ENCODE measurements around the gene SLC25A42. TPM values are rescaled to one million over a fixed set of nuclear protein-coding genes. Genes with fewer than 3 reads are reported as not detected.

SLC25A42 gene
- total and polyA plus RNA-seq, 2 donors (not counting 1 experiment from before 2014, with no cell fraction given): 36.5 to 83.9 TPM

GRCh38 chr19:19059018-19059836 lies 4.6 kb upstream of the SLC25A42 start:
- intact Hi-C loops (cut with micrococcal nuclease): no loop called here
- Mint-ChIP-seq H3K27me3 (no peaks in the 10 kb centered on the region), H3K4me3 (no peak overlapping the region), H3K9me3 (ENCODE audit: insufficient read depth) (no peaks in the 10 kb centered on the region), H3K27ac (no peak overlapping the region), H3K4me1 (peaks cover 10% of the 10 kb centered on the region)
- H4K20me1 ChIP-seq (ENCODE audit: control insufficient read depth, insufficient read depth, low read length, poor library complexity, severe bottlenecking): no peaks in the 10 kb centered on the region
- TF ChIP-seq EZH2 (IDR thresholded peaks at IDR 0.05; ENCODE audit: borderline replicate concordance, insufficient read depth, low read depth, low read length, poor library complexity, severe bottlenecking) (no peak), CTCF (IDR thresholded peaks at IDR 0.05) (no peak)
- H3K27ac ChIP-seq (ENCODE audit: low read length in 2 of 2): no peak overlapping the region
- H3K79me2 ChIP-seq (ENCODE audit: control insufficient read depth, insufficient read depth, low read length): peaks cover 8% of the 10 kb centered on the region
- H3K9ac ChIP-seq (ENCODE audit: low read length): no peak overlapping the region
- DNase-seq (no peak), ATAC-seq (ENCODE audit: low read depth) (no peak)
- peaks cover 0 to 3% (median 0%) of the 10 kb centered on the region in 3 donors for H3K9me3 ChIP-seq (ENCODE audit: control extremely low read depth in 1 of 3, control insufficient read depth in 2 of 3, insufficient read depth in 1 of 3, low read length in 2 of 3)
- H3K4me2 ChIP-seq (replicated peaks; ENCODE audit: low read depth, low read length, poor library complexity, severe bottlenecking): no peak overlapping the region
- 87% methylated on average over 16 of the region's 17 CpGs for WGBS (ENCODE audit: insufficient coverage)
- peaks cover 4 to 7% of the 10 kb centered on the region in 2 donors for H3K4me1 ChIP-seq (ENCODE audit: control insufficient read depth in 2 of 2, insufficient read depth in 2 of 2, low read length in 2 of 2)
- no peaks in the 10 kb centered on the region for H3K27me3 ChIP-seq (replicated peaks in 1 of 4; ENCODE audit: control extremely low read depth in 1 of 4, control insufficient read depth in 3 of 4, insufficient read depth in 4 of 4, low read length in 3 of 4)
- no peak overlapping the region for H2AFZ ChIP-seq (ENCODE audit: insufficient read depth, low read depth, low read length, poor library complexity, severe bottlenecking)
- ChIA-PET POLR2A (no interaction called here), CTCF (interaction anchor here (0.6 to 1.8 kb wide), 2 partner anchors 9 to 56 kb away, joined by 6 to 7 read pairs; no protein-coding TSS in a partner anchor)
- no peak overlapping the region for H3K4me3 ChIP-seq (ENCODE audit: control extremely low read depth in 1 of 5, extremely low read depth in 1 of 5, insufficient read depth in 1 of 5, low read depth in 2 of 5, low read length in 4 of 5)
- peaks cover 0 to 33% of the 10 kb centered on the region in 2 experiments for H3K36me3 ChIP-seq (replicated peaks in 1 of 2; ENCODE audit: control extremely low read depth in 1 of 2, control insufficient read depth in 1 of 2, extremely low read depth in 1 of 2, insufficient read depth in 2 of 2, low read length in 1 of 2)
